GM12873 (cell line): ENCODE results near the gene CLDN22.

Experiments
- TF ChIP-seq, protein P1 (sequence below): IDR thresholded peaks from 2 replicates; pipeline ENCODE4 v1.5.1; 2012; ENCODE audit warnings: low read depth, mild to moderate bottlenecking, moderate library complexity, low read length, control low read depth; ENCODE audit not compliant: insufficient read depth; ENCODE audit errors: missing control alignments

CLDN22 gene

DNA sequence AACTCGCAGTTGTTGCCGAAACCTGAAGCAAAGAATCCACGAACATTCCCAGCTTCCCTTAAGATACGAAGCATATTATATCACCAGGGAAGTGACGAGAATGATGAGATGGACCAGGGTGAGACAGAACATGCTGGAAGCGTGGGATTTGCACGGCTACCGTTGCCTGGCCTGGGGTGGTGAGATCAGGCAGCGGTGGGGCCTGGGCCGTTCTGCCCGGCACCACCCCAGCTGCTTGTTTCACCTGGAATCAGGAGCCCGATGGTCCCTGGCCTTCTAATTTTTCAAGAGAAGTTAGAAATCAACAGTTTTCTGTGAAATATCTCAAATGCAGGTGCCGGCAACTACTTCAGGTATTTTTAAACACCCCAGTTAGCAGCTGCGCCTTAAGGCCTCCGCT is 5.7 kb downstream of the CLDN22 start:
- TF ChIP-seq, protein P1, sequence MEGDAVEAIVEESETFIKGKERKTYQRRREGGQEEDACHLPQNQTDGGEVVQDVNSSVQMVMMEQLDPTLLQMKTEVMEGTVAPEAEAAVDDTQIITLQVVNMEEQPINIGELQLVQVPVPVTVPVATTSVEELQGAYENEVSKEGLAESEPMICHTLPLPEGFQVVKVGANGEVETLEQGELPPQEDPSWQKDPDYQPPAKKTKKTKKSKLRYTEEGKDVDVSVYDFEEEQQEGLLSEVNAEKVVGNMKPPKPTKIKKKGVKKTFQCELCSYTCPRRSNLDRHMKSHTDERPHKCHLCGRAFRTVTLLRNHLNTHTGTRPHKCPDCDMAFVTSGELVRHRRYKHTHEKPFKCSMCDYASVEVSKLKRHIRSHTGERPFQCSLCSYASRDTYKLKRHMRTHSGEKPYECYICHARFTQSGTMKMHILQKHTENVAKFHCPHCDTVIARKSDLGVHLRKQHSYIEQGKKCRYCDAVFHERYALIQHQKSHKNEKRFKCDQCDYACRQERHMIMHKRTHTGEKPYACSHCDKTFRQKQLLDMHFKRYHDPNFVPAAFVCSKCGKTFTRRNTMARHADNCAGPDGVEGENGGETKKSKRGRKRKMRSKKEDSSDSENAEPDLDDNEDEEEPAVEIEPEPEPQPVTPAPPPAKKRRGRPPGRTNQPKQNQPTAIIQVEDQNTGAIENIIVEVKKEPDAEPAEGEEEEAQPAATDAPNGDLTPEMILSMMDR = no peak

DNA sequence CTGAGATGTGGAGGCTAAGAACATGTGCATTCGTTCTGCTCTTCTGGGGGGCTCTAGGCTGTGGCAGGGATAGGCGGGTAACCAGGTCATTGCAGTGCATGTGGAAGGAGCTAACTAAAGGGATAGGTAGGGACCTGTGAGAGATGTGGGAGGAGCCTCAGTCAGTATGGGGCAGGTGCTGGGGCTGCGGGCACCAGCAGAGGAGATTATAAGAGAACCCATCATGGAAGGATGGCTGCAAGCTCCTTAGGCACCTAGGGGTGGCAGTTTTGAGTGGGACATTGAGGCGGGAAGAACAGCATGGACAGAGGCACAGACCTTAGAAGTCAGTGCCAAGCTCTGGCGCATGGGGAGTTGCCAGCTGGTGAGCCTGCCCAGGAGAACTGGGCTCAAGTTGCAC is 7.2 kb downstream of the CLDN22 start:
- TF ChIP-seq, protein P1 = no peak

DNA sequence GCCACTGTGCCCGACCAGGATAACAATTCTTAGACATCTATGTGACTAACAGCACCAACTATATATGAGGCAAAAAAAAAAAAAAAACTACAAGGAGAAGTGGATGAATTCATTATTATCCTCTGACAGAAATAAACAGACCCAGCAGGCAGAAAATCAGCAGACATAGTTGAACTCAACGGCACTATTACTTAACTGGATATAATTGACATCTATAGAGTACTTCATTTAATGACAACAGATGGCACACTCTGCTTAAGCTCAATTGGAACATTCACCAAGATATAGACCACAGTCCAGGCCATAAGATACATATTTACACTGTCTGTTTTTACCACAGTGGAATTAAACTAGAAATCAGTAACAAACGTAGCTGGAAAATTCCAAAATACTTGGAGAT is 13.3 kb downstream of the CLDN22 start:
- TF ChIP-seq, protein P1 = no peak

DNA sequence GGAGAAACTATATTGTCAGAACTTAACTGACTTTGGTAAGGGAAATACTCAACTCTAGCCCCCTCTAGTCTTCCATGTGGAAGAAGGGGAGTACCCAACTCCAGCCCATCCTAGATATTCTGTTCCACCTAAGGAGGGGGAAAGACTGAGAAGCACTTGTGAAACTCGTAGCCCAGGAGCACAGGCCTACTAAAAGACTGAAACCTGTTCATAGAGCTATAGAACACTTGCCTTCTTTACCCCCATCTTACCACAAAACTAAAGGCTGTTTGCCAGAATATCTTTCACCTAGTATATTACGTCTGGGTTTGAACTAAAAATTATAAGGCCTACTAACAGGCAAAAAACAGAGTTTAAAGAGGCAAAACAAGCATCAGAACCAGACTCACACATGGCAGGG is 15.5 kb downstream of the CLDN22 start:
- TF ChIP-seq, protein P1 = no peak

DNA sequence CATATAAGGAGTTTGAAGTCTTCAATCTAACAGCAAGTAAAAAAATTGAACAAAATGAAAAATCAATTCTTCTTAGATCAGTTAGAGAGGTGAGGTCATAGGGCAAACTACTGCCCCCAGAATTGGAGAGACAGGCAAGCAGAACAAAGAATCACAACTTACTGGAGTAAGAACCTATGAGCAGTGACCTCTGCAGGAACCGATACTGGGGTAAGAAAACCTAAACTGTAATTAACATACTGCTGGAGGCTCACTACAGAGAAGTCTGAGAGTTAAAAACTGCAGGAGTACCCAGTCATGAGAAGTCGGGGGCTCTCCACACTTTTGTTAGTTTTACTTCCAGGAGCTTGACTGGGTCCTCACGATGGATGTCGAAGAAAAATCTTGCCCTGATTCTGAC is 16.0 kb downstream of the CLDN22 start:
- TF ChIP-seq, protein P1 = no peak

DNA sequence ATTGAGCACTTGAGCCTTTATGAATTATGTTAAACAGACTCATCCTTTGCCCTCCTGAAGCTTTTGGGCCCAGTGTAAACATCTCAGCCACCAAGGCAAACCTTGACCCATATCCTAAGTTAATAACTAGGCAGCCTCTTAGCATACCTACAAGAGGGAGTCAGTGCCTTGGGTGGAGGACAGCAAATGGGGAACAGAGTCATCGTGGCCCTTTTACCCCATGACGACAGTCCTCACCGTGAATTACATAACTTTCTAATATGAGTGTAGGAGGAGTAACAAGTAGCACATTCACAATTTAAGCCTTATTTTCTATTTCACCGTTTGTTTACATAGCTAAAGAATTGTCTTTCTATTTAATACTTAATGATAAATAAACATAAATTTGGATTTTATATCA is 16.8 kb downstream of the CLDN22 start:
- TF ChIP-seq, protein P1 = no peak

DNA sequence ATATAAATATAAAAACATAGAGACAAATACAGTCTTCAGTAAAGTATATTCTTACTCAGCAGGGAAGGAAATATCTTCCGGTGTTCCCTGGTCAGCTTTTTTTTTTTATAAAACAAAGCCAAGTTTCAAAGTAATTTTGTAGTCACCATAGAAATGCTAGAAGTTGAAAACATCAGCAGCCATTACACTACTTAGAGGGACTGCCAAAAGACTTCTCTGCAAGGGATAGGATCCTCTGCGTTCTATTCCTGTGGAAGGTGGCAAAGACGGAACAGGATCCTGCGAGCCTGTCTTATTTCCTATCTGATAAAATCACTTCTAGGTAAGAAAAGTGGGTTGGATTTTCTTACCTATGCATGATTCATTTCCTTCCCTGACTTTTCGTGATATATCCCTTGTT is 19.4 kb downstream of the CLDN22 start:
- TF ChIP-seq, protein P1 = no peak
